Central memory CD8-positive, alpha-beta T cell (primary cell): ENCODE data around the gene ZNF667.
A peak's percentile ranks its signal among the peaks of the same experiment; 100 is the strongest.

Experiments
- ATAC-seq: fragments of 150-1000 bp; cut with Tn5 transposase; replicated peaks from 2 replicates; pipeline ENCODE4 v1.10.0; 2022; ENCODE audit warnings: mild to moderate bottlenecking, moderate FRiP score, moderate number of reproducible peaks; ENCODE audit not compliant: poor library complexity, severe bottlenecking; ENCODE audit errors: extremely low read depth
- DNase-seq, 2 donors: peaks; one replicate each; pipeline ENCODE4 v3.0.0; 2021; ENCODE audit warnings: low spot score in 2 of 2
- H3K27ac Mint-ChIP-seq: one replicate; pipeline ENCODE4 v1.8.0; 2022; ENCODE audit warnings: low read depth, mild to moderate bottlenecking, moderate library complexity, mixed read lengths
- H3K27me3 Mint-ChIP-seq: one replicate; pipeline ENCODE4 v1.8.0; 2022; ENCODE audit warnings: mixed read lengths
- H3K36me3 Mint-ChIP-seq: one replicate; pipeline ENCODE4 v1.8.0; 2022; ENCODE audit warnings: mild to moderate bottlenecking, moderate library complexity, mixed read lengths; ENCODE audit not compliant: insufficient read depth
- H3K4me1 Mint-ChIP-seq: one replicate; pipeline ENCODE4 v1.8.0; 2022; ENCODE audit warnings: mixed read lengths
- H3K4me3 Mint-ChIP-seq: one replicate; pipeline ENCODE4 v1.8.0; 2022; ENCODE audit warnings: mild to moderate bottlenecking, moderate library complexity, mixed read lengths
- H3K9me3 Mint-ChIP-seq: one replicate; pipeline ENCODE4 v1.8.0; 2022; ENCODE audit warnings: mixed read lengths

The ZNF667 gene

GRCh38 chr19:56476651-56477428 is at the start of gene ZNF667:
Gene ZNF667 (minus strand): TSS chr19:56477345. CDS start chr19:56462370, 14,975 bp downstream.
- Mint-ChIP-seq H3K27me3 (peaks cover 10% of the 10 kb centered on the region), H3K4me3 (peak within 1 kb of the TSS; percentile 75), H3K36me3 (peaks cover 7% of the 10 kb centered on the region), H3K9me3 (peaks cover 41% of the 10 kb centered on the region), H3K27ac (peak within 1 kb of the TSS; percentile 27), H3K4me1 (peaks cover 10% of the 10 kb centered on the region)
- DNase-seq: no peak
- ATAC-seq: peak; percentile 48

GRCh38 chr19:56525214-56525860 is 48.2 kb upstream of the ZNF667 start:
- Mint-ChIP-seq H3K4me3 (no peak overlapping the region), H3K27me3 (no peaks in the 10 kb centered on the region), H3K27ac (no peak overlapping the region), H3K36me3 (no peaks in the 10 kb centered on the region), H3K4me1 (no peaks in the 10 kb centered on the region), H3K9me3 (peaks cover 34% of the 10 kb centered on the region)
- ATAC-seq (no peak), DNase-seq (no peak)

GRCh38 chr19:56508290-56508778 is 31.2 kb upstream of the ZNF667 start:
- H3K9me3 Mint-ChIP-seq: no peaks in the 10 kb centered on the region
- H3K4me3 Mint-ChIP-seq: no peak overlapping the region
- ATAC-seq (no peak), DNase-seq (no peak)
- no peaks in the 10 kb centered on the region for H3K4me1 Mint-ChIP-seq
- no peaks in the 10 kb centered on the region for H3K27me3 Mint-ChIP-seq
- H3K27ac Mint-ChIP-seq: no peak overlapping the region
- H3K36me3 Mint-ChIP-seq: peaks cover 1% of the 10 kb centered on the region

GRCh38 chr19:56507446-56508289 is 30.5 kb upstream of the ZNF667 start, which contains the start of gene ZNF471:
Gene ZNF471 (plus strand): TSS chr19:56507855. CDS start chr19:56511572, 3,717 bp downstream.
- peaks cover 3% of the 10 kb centered on the region for H3K9me3 Mint-ChIP-seq
- DNase-seq (peak; percentile 20 to 40), ATAC-seq (peak; percentile 86)
- H3K27ac Mint-ChIP-seq: no peak within 1 kb of the TSS
- H3K27me3 Mint-ChIP-seq: no peaks in the 10 kb centered on the region
- no peak within 1 kb of the TSS for H3K4me3 Mint-ChIP-seq
- peaks cover 1% of the 10 kb centered on the region for H3K36me3 Mint-ChIP-seq
- H3K4me1 Mint-ChIP-seq: no peaks in the 10 kb centered on the region

- DNase-seq (no peak), ATAC-seq (no peak)
- H3K27me3 Mint-ChIP-seq: no peaks in the 10 kb centered on the region
- H3K4me3 Mint-ChIP-seq: no peak overlapping the region
- peaks cover 1% of the 10 kb centered on the region for H3K36me3 Mint-ChIP-seq
- H3K4me1 Mint-ChIP-seq: no peaks in the 10 kb centered on the region
- no peak overlapping the region for H3K27ac Mint-ChIP-seq
- H3K9me3 Mint-ChIP-seq: peaks cover 7% of the 10 kb centered on the region
Measured at GRCh38 chr19:56504581-56504980, 27.4 kb upstream of the ZNF667 start.

GRCh38 chr19:56491399-56491798 is 14.3 kb upstream of the ZNF667 start:
- Mint-ChIP-seq H3K27ac (no peak overlapping the region), H3K36me3 (peaks cover 1% of the 10 kb centered on the region), H3K27me3 (no peaks in the 10 kb centered on the region), H3K4me3 (no peak overlapping the region), H3K4me1 (no peaks in the 10 kb centered on the region), H3K9me3 (peaks cover 45% of the 10 kb centered on the region)
- ATAC-seq: no peak
- no peak for DNase-seq

GRCh38 chr19:56477429-56478338 is 539 bp upstream of the ZNF667 start:
- peaks cover 7% of the 10 kb centered on the region for H3K36me3 Mint-ChIP-seq
- H3K9me3 Mint-ChIP-seq: peaks cover 32% of the 10 kb centered on the region
- peak; percentile 63 for ATAC-seq
- peaks cover 10% of the 10 kb centered on the region for H3K27me3 Mint-ChIP-seq
- peak overlapping the region; percentile 75 for H3K4me3 Mint-ChIP-seq
- no peak overlapping the region for H3K27ac Mint-ChIP-seq
- H3K4me1 Mint-ChIP-seq: peaks cover 10% of the 10 kb centered on the region
- peak in 1 of 2 donors; percentile 13 for DNase-seq

- H3K4me3 Mint-ChIP-seq: no peak overlapping the region
- DNase-seq (no peak), ATAC-seq (no peak)
- H3K4me1 Mint-ChIP-seq: peaks cover 10% of the 10 kb centered on the region
- H3K27me3 Mint-ChIP-seq: peaks cover 10% of the 10 kb centered on the region
- no peak overlapping the region for H3K27ac Mint-ChIP-seq
- H3K9me3 Mint-ChIP-seq: peaks cover 42% of the 10 kb centered on the region
- H3K36me3 Mint-ChIP-seq: peaks cover 7% of the 10 kb centered on the region
Measured at GRCh38 chr19:56476093-56476492, 1.1 kb downstream of the ZNF667 start.

- Mint-ChIP-seq H3K27ac (no peak overlapping the region), H3K4me3 (no peak overlapping the region), H3K36me3 (peaks cover 7% of the 10 kb centered on the region), H3K27me3 (peaks cover 10% of the 10 kb centered on the region), H3K9me3 (peaks cover 42% of the 10 kb centered on the region), H3K4me1 (peaks cover 10% of the 10 kb centered on the region)
- no peak for ATAC-seq
- DNase-seq: no peak
Measured at GRCh38 chr19:56474308-56474707, 2.8 kb downstream of the ZNF667 start.

- ATAC-seq (no peak), DNase-seq (no peak)
- Mint-ChIP-seq H3K27ac (no peak overlapping the region), H3K36me3 (peaks cover 2% of the 10 kb centered on the region), H3K4me3 (no peak overlapping the region), H3K4me1 (no peaks in the 10 kb centered on the region), H3K9me3 (peaks cover 50% of the 10 kb centered on the region), H3K27me3 (no peaks in the 10 kb centered on the region)
Measured at GRCh38 chr19:56441206-56441792, 35.8 kb downstream of the ZNF667 start.

- Mint-ChIP-seq H3K4me1 (no peaks in the 10 kb centered on the region), H3K27me3 (no peaks in the 10 kb centered on the region)
- DNase-seq: no peak
Measured at GRCh38 chr19:56423985-56424353, 53.2 kb downstream of the ZNF667 start.

More at GRCh38 chr19:56423985-56424353, 53.2 kb downstream of the ZNF667 start:
- Mint-ChIP-seq H3K9me3 (peaks cover 34% of the 10 kb centered on the region), H3K4me3 (no peak overlapping the region), H3K36me3 (peaks cover 13% of the 10 kb centered on the region), H3K27ac (no peak overlapping the region)
- no peak for ATAC-seq
